ENCODE measurements around the gene TLN1. TPM values are rescaled to one million over a fixed set of nuclear protein-coding genes. Genes with fewer than 3 reads are reported as not detected.

The TLN1 gene
- total and polyA plus RNA-seq, 2 of the 8 experiments (the other 6 are each of a cell fraction or from before 2014, with no cell fraction given): 28.1 to 90.1 TPM

GRCh38 chr9:35680331-35681105 is 51.5 kb downstream of the TLN1 start (continued):
- TF ChIP-seq CHD7 (IDR thresholded peaks at IDR 0.05; ENCODE audit: insufficient replicate concordance, low read length) (no peak), SIN3A (conservative IDR thresholded peaks at IDR 0.05 in 1 of 2, IDR thresholded peaks at IDR 0.05 in 1 of 2; ENCODE audit: low read depth in 1 of 2, low read length in 2 of 2) (0 out of 4 replicates have a peak, but pooled peaks have one; percentile 19 to 33), CBX5 (IDR thresholded peaks at IDR 0.05; ENCODE audit: low read depth, low read length) (no peak), RAD21 (IDR thresholded peaks at IDR 0.05 in 1 of 2, conservative IDR thresholded peaks at IDR 0.05 in 1 of 2; ENCODE audit: low read depth in 2 of 2, low read length in 2 of 2) (no peak; a peak in 1 of 4 replicates), BACH1 (IDR thresholded peaks at IDR 0.05; ENCODE audit: low read length) (no peak)
